Fibroblast of the aortic adventitia (primary cell): Measurements from ENCODE around the gene ARL2. TPM values are rescaled to one million over a fixed set of nuclear protein-coding genes. Genes with fewer than 3 reads are reported as not detected.
A peak's percentile ranks its signal among the peaks of the same experiment; 100 is the strongest.
"Not testable (repeated sequence)": the region's sequence is repeated elsewhere in the genome, so short reads cannot be mapped to it uniquely, and the experiment has no call there.

ENCODE experiments used
- DNase-seq: peaks from one replicate; pipeline ENCODE4 v3.0.0-alpha.2; 2010; ENCODE audit warnings: low read depth
- H3K4me3 ChIP-seq: 2 replicates; pipeline ENCODE4 v1.5.1; 2011; ENCODE audit warnings: low read depth, mild to moderate bottlenecking, control low read depth, low read length, moderate library complexity
- CTCF ChIP-seq: IDR thresholded peaks from 2 replicates; pipeline ENCODE4 v1.5.1; 2011; ENCODE audit warnings: mild to moderate bottlenecking, low read length, control low read depth, inconsistent platforms; ENCODE audit not compliant: insufficient read depth
- total RNA-seq: library from RNA; depleted of rRNA; stranded (reverse); fragments of >200 nt; gene quantifications from 2 replicates; pipeline ENCODE4 v1.2.3, GENCODE V29; 2012; ENCODE audit warnings: low replicate concordance

Gene ARL2
- total RNA-seq, 1 donor, result 97.9 TPM

DNA sequence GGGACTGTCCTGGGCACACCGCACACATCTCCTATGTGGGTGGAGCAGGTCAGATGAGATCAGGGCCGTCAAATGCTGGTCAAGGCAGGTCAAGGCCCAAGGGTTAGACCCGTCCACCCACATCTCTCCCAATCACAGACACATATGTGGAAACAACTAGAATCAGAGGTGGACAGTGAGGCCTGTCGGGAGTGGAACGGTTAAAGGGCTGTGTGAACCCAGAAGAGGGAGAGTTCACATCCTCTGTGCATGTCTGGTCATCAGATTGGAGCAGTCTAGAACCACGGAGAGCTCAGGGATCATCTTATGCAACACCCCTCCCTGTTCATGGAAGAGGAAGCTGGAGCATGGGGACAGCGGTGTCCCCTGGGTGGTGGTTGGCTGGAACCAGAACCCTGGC, 5.9 kb downstream of the ARL2 start:
- no peak overlapping the region for H3K4me3 ChIP-seq
- no peak for DNase-seq
- no peak for TF ChIP-seq CTCF

DNA sequence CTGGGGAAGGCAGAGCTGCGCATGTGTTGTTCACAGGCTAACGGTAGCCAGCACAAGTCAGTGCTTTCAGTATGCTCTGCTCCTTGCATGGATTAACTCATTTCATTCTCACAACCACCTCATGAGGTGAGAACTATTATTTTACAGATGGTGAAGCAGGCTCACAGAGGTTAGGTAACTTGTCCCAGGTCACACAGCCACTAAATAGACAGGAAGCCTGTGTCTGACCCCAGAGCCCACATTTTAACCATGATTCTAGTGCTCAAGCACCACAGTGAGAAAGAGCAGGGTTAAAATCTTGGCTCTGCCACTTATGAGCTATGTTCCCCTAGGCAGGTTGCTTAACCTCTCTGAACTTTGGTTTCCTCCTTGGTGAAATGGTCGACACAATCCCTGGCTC, 7.0 kb downstream of the ARL2 start:
- no peak for DNase-seq
- no peak overlapping the region for H3K4me3 ChIP-seq
- TF ChIP-seq CTCF, result no peak

- H3K4me3 ChIP-seq, result no peak overlapping the region
- no peak for TF ChIP-seq CTCF
- no peak for DNase-seq
These were observed 7.5 kb downstream of the ARL2 start for GRCh38 chr11:65021509-65021908.

GRCh38 chr11:65023502-65023901, 9.5 kb downstream of the ARL2 start:
- H3K4me3 ChIP-seq, DNase-seq: not testable (repeated sequence)

GRCh38 chr11:65026810-65027209, 12.8 kb downstream of the ARL2 start:
- no peak for DNase-seq
- H3K4me3 ChIP-seq, result peak overlapping the region; percentile 86
- TF ChIP-seq CTCF, result no peak

DNA sequence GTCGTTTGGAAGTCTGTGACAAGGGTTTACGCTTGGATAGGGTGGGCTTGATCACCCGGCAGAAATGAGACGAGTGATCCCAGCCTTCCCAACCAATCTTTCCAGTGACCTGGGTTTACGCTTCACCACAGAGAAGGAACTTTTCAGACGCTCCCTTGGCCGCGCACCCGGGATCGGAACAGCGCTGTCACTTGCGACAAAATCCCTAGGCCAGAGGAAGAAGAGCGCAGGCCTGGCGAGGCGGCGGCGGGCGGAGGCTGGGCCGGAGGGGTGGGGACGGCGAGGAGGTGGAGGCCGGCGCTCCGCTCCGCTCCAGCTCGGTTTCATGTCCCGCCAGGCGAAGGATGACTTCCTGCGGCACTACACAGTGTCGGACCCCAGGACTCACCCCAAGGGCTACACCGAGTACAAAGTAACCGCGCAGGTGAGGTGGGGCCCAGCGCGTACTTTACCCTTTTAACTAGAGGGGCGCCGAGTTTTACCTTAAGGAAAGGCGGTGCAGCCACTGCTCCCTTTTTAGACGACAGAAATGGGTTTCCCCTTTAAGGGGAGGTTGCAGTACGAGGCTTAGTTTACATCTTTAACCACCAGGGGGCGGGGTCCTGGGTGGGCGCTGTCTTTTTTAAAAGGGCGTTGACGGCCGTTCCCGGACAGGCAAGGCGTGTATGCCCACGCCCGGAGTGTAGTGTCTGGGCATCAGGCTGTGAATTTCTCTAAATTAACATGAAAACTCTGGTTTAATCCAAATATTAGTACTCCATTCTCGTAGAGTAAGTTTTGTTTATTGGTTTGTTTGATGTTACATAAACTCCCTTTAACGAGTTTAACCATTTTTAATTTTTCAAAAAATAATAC, 13.5 kb downstream of the ARL2 start, which contains the start of gene SNX15:
SNX15 (plus strand) TSS at position 227 of the 855 bp plus-strand sequence; CDS start at position 326, 99 bp downstream.
- peak; percentile 75 for TF ChIP-seq CTCF
- peak within 1 kb of the TSS; percentile 86 for H3K4me3 ChIP-seq
- DNase-seq, result peak; percentile 98

- H3K4me3 ChIP-seq, result no peak overlapping the region
- no peak for TF ChIP-seq CTCF
- no peak for DNase-seq
These were observed 18.3 kb downstream of the ARL2 start for GRCh38 chr11:65032216-65032615.
